Thyroid gland (tissue), 4 donors: Measurements from ENCODE around the gene CTNNBL1.

Experiments
- CTCF ChIP-seq, 6 experiments: fragments of 200-600 bp in 3 of 6; fragments of 450-650 bp in 3 of 6; sonication (generic) in 3 of 6; IDR thresholded peaks; one replicate each; pipeline ENCODE4 v1.5.1; 2016 to 2019; ENCODE audit warnings: antibody characterized with exemption in 6 of 6, mild to moderate bottlenecking in 2 of 6, inconsistent platforms in 1 of 6, moderate library complexity in 1 of 6
- POLR2A ChIP-seq, 2 donors: fragments of 450-650 bp; IDR thresholded peaks; one replicate each; pipeline ENCODE4 v1.6.1; 2017; ENCODE audit warnings: antibody characterized with exemption in 2 of 2, mild to moderate bottlenecking in 2 of 2, moderate library complexity in 1 of 2

DNA sequence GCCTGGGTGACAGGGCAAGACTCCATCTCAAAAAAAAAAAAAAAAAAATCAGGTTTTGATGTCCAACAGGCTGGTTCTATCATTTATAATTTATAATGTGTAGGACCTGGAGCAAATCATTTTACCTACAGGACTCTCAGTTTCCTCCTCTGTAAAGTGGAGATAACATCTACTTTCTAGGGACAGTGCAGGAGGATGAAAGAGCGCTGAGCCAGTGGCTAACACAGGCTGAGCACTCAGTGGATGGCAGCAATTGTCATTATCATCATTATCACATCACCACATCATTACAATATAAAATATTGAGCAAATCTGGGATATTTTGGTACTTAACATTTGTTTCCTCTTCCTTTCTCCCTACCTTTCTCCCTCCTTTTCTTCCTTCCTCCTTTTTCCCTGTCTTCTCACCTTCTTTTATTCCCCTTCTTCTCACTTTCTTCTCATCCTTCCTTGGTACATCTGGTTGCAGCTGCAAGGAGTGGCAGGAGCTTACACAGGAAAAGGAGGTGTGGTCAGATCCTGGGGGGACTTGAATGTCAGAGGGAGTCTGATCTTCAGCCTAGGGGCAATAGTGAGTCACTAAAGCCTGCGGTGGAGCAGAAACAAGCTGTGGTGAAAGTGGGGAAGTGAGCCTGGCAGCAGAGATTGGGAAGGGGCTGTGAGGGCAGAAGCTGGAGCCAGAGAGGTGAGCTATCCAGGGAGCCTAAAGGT is 24.6 kb upstream of the CTNNBL1 start:
- TF ChIP-seq CTCF (IDR thresholded peaks at IDR 0.05) (no peak), POLR2A (IDR thresholded peaks at IDR 0.05) (no peak)
